Measurements from ENCODE around the gene PSD2. TPM values are rescaled to one million over a fixed set of nuclear protein-coding genes. Genes with fewer than 3 reads are reported as not detected.

PSD2 gene
- total and polyA plus RNA-seq, 2 donors (not counting 1 experiment from before 2014, with no cell fraction given), result 0.10 to 0.17 TPM

DNA sequence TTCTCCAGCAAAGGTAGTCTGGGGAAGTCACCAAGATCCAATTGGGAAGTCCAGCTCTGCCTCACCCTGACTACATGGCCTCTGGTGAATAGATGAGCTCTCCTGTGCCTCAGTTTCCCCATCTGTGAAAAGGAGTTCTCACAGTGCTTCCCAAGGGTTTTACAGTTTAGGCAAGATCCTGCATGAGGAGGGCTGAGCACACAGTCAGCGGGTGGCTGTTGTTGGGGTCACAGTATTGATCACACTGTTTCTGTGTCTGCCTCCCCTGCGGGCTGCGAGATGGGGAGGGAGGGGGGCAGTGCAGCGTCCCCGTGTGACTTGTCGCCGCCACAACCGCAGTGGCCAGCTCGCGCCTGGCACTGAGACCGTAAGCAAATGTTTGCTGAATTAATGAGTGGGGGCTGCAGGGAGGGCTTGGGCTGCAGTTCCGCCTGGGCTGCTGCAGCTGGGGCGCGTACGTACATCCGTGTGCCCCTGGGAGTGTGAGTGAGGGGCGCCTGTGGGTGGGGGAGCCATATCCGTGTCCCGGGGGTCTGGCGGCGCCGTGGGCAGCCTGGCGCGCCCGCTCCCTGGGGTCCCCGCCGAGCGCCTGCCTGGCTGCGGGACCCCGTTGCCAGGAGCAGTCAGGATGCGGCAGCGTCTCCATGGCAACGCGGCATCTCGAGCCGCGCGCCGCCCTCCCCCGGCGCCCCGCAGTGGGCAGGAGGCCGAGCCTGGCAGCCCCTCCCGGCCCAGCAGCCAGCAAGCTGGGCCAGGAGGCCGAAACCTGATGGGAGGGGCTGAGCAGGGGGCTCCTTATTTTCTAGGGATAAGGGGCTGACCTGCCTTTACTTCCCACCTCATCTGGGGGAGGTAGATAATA is 31.4 kb upstream of the PSD2 start:
- ATAC-seq (ENCODE audit: low read depth) (peak; percentile 41), DNase-seq (peak; percentile 84)
- H3K4me2 ChIP-seq (replicated peaks; ENCODE audit: low read depth, low read length, poor library complexity, severe bottlenecking), result peak overlapping the region; percentile 88
- peak overlapping the region; percentile 27 for H3K9ac ChIP-seq (ENCODE audit: low read length)
- peaks cover 7% of the 10 kb centered on the region for H3K27me3 Mint-ChIP-seq
- peak overlapping the region; percentile 80 for H3K27ac Mint-ChIP-seq
- H3K9me3 Mint-ChIP-seq (ENCODE audit: insufficient read depth), result no peaks in the 10 kb centered on the region
- no peak overlapping the region for H3K27ac ChIP-seq (ENCODE audit: low read length in 2 of 2)
- H3K4me1 Mint-ChIP-seq, result peaks cover 45% of the 10 kb centered on the region
- no peaks in the 10 kb centered on the region for H4K20me1 ChIP-seq (ENCODE audit: control insufficient read depth, insufficient read depth, low read length, poor library complexity, severe bottlenecking)
- H3K36me3 ChIP-seq (replicated peaks in 1 of 2; ENCODE audit: control extremely low read depth in 1 of 2, control insufficient read depth in 1 of 2, extremely low read depth in 1 of 2, insufficient read depth in 2 of 2, low read length in 1 of 2), result no peaks in the 10 kb centered on the region
- H3K27me3 ChIP-seq (replicated peaks in 1 of 4; ENCODE audit: control extremely low read depth in 1 of 4, control insufficient read depth in 3 of 4, insufficient read depth in 4 of 4, low read length in 3 of 4), result peaks cover 0 to 14% (median 4%) of the 10 kb centered on the region in 4 experiments
- no peak overlapping the region for H3K4me3 ChIP-seq (ENCODE audit: control extremely low read depth in 1 of 5, extremely low read depth in 1 of 5, insufficient read depth in 1 of 5, low read depth in 2 of 5, low read length in 4 of 5)
- ChIA-PET POLR2A (interaction anchor here (0.8 to 2.3 kb wide), 8 partner anchors 11 to 128 kb away, joined by 3 to 22 read pairs (median 6); no protein-coding TSS in a partner anchor), CTCF (interaction anchor here (0.6 to 15.3 kb wide), 18 partner anchors 9 to 480 kb away, joined by 3 to 479 read pairs (median 4); partner anchors contain the start of gene CXXC5)
- peak overlapping the region; percentile 86 for H3K4me3 Mint-ChIP-seq
- H2AFZ ChIP-seq (ENCODE audit: insufficient read depth, low read depth, low read length, poor library complexity, severe bottlenecking), result peak overlapping the region; percentile 19
- intact Hi-C loops (cut with micrococcal nuclease), result loop anchor here (1.0 to 2.0 kb wide), 2 partner anchors 17 to 53 kb away; no protein-coding TSS in a partner anchor
- H3K9me3 ChIP-seq (ENCODE audit: control extremely low read depth in 1 of 3, control insufficient read depth in 2 of 3, insufficient read depth in 1 of 3, low read length in 2 of 3), result no peaks in the 10 kb centered on the region
- peaks cover 15% of the 10 kb centered on the region for H3K79me2 ChIP-seq (ENCODE audit: control insufficient read depth, insufficient read depth, low read length)
- TF ChIP-seq, protein P1, sequence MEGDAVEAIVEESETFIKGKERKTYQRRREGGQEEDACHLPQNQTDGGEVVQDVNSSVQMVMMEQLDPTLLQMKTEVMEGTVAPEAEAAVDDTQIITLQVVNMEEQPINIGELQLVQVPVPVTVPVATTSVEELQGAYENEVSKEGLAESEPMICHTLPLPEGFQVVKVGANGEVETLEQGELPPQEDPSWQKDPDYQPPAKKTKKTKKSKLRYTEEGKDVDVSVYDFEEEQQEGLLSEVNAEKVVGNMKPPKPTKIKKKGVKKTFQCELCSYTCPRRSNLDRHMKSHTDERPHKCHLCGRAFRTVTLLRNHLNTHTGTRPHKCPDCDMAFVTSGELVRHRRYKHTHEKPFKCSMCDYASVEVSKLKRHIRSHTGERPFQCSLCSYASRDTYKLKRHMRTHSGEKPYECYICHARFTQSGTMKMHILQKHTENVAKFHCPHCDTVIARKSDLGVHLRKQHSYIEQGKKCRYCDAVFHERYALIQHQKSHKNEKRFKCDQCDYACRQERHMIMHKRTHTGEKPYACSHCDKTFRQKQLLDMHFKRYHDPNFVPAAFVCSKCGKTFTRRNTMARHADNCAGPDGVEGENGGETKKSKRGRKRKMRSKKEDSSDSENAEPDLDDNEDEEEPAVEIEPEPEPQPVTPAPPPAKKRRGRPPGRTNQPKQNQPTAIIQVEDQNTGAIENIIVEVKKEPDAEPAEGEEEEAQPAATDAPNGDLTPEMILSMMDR (IDR thresholded peaks at IDR 0.05), result no peak
- TF ChIP-seq EZH2 (IDR thresholded peaks at IDR 0.05; ENCODE audit: borderline replicate concordance, insufficient read depth, low read depth, low read length, poor library complexity, severe bottlenecking), result no peak
- H3K4me1 ChIP-seq (ENCODE audit: control insufficient read depth in 2 of 2, insufficient read depth in 2 of 2, low read length in 2 of 2), result peaks cover 34 to 40% of the 10 kb centered on the region in 2 donors
- 0% methylated on average over 41 of the region's 45 CpGs for WGBS (ENCODE audit: insufficient coverage)
